ENCODE results near the gene HTR1E. TPM values are rescaled to one million over a fixed set of nuclear protein-coding genes. Genes with fewer than 3 reads are reported as not detected.
A peak's percentile ranks its signal among the peaks of the same experiment; 100 is the strongest.

Gene HTR1E
- total and polyA plus RNA-seq, 4 donors, result not detected

GRCh38 chr6:87027021-87027420 is 89.7 kb downstream of the HTR1E start:
- H3K27ac ChIP-seq (ENCODE audit: low read depth in 1 of 2, low read length in 1 of 2), result no peak overlapping the region
- 54 to 62% methylated on average over 2 of the region's 2 CpGs for WGBS, 2 donors
- H3K4me3 ChIP-seq, result no peak overlapping the region
- H3K27me3 ChIP-seq (ENCODE audit: control insufficient read depth in 3 of 3, insufficient read depth in 3 of 3, low read length in 2 of 3), result no peaks in the 10 kb centered on the region
- TF ChIP-seq, protein P1, sequence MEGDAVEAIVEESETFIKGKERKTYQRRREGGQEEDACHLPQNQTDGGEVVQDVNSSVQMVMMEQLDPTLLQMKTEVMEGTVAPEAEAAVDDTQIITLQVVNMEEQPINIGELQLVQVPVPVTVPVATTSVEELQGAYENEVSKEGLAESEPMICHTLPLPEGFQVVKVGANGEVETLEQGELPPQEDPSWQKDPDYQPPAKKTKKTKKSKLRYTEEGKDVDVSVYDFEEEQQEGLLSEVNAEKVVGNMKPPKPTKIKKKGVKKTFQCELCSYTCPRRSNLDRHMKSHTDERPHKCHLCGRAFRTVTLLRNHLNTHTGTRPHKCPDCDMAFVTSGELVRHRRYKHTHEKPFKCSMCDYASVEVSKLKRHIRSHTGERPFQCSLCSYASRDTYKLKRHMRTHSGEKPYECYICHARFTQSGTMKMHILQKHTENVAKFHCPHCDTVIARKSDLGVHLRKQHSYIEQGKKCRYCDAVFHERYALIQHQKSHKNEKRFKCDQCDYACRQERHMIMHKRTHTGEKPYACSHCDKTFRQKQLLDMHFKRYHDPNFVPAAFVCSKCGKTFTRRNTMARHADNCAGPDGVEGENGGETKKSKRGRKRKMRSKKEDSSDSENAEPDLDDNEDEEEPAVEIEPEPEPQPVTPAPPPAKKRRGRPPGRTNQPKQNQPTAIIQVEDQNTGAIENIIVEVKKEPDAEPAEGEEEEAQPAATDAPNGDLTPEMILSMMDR (IDR thresholded peaks at IDR 0.05; ENCODE audit: control extremely low read depth, extremely low read depth), result no peak
- DNase-seq, result peak in 1 of 3 donors; percentile 5
- no peaks in the 10 kb centered on the region for H3K9me3 ChIP-seq (ENCODE audit: control insufficient read depth in 4 of 4, insufficient read depth in 3 of 4, low read length in 3 of 4)
- no peak overlapping the region for H3K9ac ChIP-seq (ENCODE audit: insufficient read depth in 1 of 2, low read length in 2 of 2)
- no peaks in the 10 kb centered on the region for H3K4me1 ChIP-seq (ENCODE audit: control insufficient read depth in 5 of 5, insufficient read depth in 5 of 5, low read length in 5 of 5)
- H3K36me3 ChIP-seq (ENCODE audit: control insufficient read depth in 4 of 4, insufficient read depth in 4 of 4, low read length in 4 of 4), result no peaks in the 10 kb centered on the region
- ATAC-seq (ENCODE audit: insufficient read depth, low FRiP score), result peak; percentile 58

DNA sequence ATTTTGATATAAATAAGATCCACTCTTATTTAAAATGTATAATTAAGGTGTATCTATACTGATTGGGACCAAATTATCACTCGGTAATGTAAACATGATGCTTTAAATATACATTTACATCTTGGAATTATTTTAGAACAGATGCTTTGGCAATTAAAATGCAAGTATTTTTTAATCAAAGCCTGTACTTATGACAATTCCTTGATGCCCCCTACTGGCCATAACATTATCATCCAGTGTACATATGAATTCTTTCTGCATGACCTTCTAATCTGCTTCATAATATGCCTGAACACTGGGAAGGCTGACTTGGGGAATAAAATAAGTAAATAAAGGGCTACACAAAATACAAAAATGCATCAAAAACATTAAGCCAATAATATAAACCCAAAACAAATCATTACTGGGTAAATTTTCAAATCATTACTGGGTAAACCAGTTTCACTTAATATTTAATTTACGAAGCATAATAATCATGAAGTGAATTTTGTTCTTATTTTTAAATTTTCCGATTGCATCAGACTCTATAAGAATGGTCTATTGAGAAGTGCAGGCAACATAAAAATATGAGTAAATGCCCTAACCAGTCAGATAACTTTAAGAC is 92.5 kb downstream of the HTR1E start:
- Histone ChIP-seq H3K36me3 (ENCODE audit: control insufficient read depth in 4 of 4, insufficient read depth in 4 of 4, low read length in 4 of 4) (no peaks in the 10 kb centered on the region), H3K27me3 (ENCODE audit: control insufficient read depth in 3 of 3, insufficient read depth in 3 of 3, low read length in 2 of 3) (no peaks in the 10 kb centered on the region), H3K4me3 (no peak overlapping the region), H3K4me1 (ENCODE audit: control insufficient read depth in 5 of 5, insufficient read depth in 5 of 5, low read length in 5 of 5) (no peaks in the 10 kb centered on the region), H3K9me3 (ENCODE audit: control insufficient read depth in 4 of 4, insufficient read depth in 3 of 4, low read length in 3 of 4) (peaks cover 0 to 5% (median 0%) of the 10 kb centered on the region in 4 donors), H3K9ac (ENCODE audit: insufficient read depth in 1 of 2, low read length in 2 of 2) (no peak overlapping the region), H3K27ac (ENCODE audit: low read depth in 1 of 2, low read length in 1 of 2) (no peak overlapping the region)
- 69 to 79% methylated on average over 3 of the region's 3 CpGs for WGBS, 2 donors
- ATAC-seq (ENCODE audit: insufficient read depth, low FRiP score) (no peak), DNase-seq (peak in 2 of 3 donors; percentile 68 to 80)
- TF ChIP-seq, protein P1 (IDR thresholded peaks at IDR 0.05; ENCODE audit: control extremely low read depth, extremely low read depth), result peak; percentile 11

DNA sequence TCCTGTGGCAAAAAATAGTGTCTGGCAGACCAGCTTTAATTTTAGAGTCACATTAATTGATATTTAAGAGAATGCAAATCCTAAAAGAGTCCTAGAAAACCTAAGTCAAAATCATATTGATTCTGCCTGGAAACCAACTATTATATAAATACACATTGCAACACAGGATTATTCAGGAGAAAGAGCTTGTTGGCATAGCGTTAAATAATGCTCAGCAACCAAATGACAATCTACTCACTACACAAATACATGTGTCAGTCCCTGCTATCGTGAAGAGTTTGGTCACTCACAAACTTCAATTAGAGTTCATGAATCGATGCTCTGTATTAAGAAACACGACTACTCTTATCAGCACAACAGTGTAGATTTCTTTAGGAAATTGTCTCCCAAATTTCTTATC is 103.4 kb downstream of the HTR1E start:
- no peak for ATAC-seq (ENCODE audit: insufficient read depth, low FRiP score)
- TF ChIP-seq, protein P1 (IDR thresholded peaks at IDR 0.05; ENCODE audit: control extremely low read depth, extremely low read depth), result no peak
- H3K27ac ChIP-seq (ENCODE audit: low read depth in 1 of 2, low read length in 1 of 2), result no peak overlapping the region
- no peak overlapping the region for H3K4me3 ChIP-seq
- no peak overlapping the region for H3K9ac ChIP-seq (ENCODE audit: insufficient read depth in 1 of 2, low read length in 2 of 2)
- DNase-seq, result no peak
- peaks cover 0 to 4% (median 0%) of the 10 kb centered on the region in 4 donors for H3K9me3 ChIP-seq (ENCODE audit: control insufficient read depth in 4 of 4, insufficient read depth in 3 of 4, low read length in 3 of 4)
- no peaks in the 10 kb centered on the region for H3K4me1 ChIP-seq (ENCODE audit: control insufficient read depth in 5 of 5, insufficient read depth in 5 of 5, low read length in 5 of 5)
- no peaks in the 10 kb centered on the region for H3K36me3 ChIP-seq (ENCODE audit: control insufficient read depth in 4 of 4, insufficient read depth in 4 of 4, low read length in 4 of 4)
- no peaks in the 10 kb centered on the region for H3K27me3 ChIP-seq (ENCODE audit: control insufficient read depth in 3 of 3, insufficient read depth in 3 of 3, low read length in 2 of 3)
- WGBS, 2 donors, result 77 to 85% methylated on average over 4 of the region's 4 CpGs

Measured in lung (tissue), 12 donors.